Hematopoietic multipotent progenitor cell treated with erythropoietin and hydrocortisone succinate and interleukin-3 and kit ligand, for 8 days (in vitro differentiated cells): ENCODE measurements around the gene CLASP1.
"Not testable (repeated sequence)": the region's sequence is repeated elsewhere in the genome, so short reads cannot be mapped to it uniquely, and the experiment has no call there.

Source experiments
- DNase-seq: peaks from one replicate; pipeline ENCODE4 v3.0.0-alpha.2; 2015

The CLASP1 gene

DNA sequence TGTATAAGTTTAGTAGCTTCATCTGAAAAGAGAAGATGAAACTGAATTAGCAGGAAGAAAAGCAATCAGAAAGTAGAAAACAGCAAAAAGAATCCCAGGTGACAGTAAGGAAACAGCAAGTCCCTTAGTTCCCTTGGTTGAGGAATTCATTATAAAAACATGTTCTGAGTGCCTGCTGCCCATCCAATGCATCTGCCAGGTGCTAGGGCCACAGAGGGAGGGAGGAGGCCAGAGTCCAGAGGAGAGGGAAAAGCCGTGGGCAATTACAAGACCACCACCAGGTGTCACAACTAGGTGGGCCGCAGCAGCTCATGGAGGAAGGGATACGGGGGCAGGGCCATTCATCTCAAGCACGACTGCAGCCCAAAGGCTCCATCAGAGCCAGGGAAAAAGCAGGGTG is 308.3 kb downstream of the CLASP1 start:
- no peak for DNase-seq

DNA sequence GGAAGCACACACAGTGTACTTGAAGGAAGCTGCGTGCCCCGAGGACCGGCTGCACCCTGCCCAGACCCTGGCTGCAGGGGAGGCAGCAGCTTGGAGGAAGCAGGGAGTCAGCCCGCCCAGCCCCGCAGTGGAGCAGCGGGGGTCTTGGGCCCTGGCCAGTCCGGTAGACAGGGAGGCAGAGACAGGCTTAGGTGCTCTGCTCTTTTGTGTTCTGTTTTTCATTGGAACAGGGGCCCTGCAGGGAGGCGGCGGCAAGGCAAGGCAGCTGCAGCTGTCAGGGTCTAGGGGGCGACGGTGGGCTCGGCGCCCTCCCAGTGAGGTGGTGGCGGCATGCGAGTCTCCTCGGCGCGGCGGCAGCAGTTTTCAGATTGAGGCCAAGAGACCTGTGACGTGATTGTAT is 311.0 kb downstream of the CLASP1 start:
- DNase-seq = no peak

DNA sequence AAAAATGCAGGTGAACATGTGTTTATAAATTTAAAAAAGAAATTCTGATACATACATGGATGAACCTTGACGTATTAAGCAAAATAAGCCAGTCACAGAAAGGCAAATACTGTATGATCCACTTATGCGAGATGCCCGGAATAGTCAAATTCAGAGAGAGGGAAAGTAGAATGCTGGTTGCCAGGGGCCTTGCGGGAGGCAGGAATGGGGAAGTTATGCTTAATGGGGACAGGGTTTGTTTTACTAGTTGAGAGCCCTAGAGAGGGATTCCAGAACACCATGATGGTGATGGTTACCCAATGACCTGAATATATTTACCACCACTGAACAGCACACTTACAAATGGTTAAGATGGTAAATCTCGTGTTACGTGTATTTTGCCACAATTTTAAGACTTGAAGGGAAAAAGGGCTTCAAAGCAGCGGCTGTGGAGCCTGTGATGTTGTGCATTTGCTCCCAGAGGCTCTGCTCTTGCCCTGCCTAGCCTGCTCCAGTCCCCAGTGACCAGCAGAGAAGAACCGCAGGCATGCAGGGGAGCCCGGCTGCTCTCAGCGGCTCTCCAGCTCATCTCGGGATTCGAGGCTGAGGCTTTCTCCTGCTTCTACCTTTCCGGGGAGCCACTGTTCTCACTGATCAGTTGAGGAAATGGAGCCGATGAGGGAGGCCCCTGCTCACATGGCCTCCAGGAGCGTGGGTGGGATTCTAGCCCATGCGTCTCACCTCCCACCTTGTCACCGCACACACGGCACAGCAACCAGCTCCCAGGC is 312.6 kb downstream of the CLASP1 start:
- no peak for DNase-seq

DNA sequence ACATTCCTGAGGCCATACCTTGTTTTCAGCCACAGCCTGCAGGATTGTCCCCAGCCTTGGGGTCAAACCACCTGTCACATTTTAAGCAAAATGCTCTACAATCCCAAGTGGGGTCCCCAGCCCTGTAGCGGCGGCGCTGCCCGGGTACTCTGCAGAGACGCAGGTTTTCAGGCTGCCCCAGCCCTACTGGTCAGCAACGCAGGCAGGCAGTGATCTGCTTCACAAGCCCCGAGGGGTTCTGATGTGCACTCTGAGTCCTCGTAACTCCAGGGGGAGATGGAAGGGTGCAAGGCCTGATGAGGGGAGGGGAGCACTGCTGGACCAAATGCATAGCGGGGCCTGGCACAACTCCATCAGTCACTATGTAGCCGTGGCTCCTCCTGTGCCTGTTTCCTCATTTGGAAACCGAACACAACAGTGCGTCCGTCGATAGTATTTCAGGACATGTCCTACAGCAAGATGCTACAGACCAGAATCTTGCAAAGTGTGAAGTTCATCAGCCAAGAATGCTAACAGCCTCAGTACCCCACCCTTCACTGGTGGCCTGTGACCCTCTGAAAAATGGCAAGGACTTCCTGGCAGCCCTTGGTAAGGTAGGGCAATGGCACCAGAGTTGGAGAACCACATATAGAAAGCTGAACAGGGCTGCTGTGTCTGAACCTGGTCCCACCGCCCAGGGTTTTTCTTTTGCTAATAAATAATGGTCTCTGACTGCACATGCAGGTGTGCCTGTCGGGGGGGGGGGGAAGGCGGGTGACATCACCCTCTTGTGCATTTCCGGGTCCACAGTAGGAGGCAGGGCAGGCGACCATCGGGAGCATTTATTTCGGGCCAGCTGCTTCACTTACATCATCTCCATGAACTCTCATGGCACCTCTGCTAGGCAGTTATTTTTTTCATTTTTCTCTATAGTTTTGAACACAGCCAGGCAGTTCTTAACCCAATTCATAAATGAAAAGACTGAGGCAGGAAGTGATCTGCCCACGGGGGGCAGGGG is 313.7 kb downstream of the CLASP1 start:
- no peak for DNase-seq

DNA sequence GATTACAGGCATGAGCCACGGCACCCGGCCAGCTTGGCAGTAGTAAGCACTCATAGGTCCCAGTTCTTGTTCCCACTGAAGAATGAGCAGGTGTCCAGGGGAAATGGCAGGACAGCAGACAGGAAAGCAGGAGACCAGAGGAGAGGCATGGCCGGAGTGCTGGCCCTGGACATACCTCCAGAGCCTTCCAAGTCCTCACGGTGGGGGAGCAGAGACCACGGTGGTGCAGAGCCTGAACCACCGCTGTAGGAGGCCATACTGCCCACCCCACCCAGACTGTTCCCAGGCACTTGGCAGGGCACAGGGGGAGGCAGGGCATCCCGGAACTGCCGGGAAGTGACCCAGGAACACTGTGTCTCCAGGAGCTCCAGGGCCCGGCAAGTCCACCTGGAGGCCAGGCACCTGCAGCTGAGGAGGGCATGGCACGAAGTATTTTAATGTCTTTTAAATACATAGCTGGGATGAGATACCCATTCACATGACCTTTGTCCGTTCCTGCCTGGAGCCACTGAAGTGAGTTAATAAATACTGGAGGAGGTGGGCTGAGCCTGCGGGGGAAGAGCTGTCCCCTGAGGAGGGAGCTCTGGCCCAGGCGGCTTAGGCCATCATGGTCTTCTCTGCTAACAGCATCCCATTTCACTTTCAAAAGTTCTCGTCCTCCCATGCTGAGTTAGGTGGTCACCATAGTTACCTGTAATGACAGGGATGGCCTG is 314.5 kb downstream of the CLASP1 start:
- no peak for DNase-seq

DNA sequence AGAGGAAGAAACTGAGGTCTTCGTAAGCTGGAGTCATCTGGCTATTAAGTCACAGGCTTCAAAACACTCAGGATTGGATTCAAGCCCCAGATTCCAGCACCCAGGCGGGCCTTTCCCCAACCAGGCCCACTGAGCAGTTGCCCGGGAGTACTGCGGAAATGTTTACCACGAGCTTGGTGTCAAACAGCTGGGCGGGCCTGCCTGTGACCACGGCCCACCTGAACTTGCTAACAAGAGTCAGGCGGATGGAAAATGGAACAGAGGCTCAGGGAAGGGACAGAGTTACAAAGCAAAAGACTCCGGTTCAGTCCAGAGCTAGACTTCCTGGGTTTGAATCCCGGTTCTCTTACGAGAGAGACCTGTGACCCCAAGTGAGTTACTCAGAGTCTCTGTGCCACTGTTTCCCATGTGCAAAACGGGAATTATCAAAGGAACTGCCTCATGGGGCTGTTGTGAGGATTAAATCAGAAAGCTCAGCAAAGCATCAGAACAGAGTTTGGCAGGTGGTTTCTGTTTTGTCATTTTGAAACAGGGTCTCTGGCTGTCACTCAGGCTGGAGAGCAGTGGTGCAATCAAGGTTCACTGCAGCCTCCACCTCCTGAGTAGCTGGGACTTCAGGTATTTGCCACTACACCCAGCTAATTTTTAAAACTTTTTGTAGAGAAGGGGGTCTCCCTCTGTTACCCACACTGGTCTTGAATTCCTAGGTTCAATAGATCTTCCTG is 315.3 kb downstream of the CLASP1 start:
- no peak for DNase-seq

DNA sequence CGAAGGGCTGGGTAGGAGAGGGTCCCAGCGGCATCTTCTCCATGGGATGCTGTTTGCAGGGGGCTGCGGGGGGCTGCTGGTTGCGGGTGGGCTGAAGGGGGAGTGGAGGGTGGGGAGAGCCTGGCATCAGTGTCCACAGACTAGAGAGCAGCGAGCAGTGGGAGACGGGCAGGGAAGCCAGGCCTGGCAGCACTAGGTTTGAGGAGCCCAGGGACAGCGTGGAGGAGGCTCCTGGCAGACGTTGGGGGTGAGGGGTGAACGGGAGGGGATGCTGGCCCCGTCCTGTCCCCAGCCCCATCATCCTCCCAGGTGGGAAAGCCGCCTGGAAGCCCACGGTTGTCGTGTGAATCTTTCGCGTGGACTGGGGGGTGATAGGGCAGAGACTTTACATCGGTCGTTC is 316.0 kb downstream of the CLASP1 start:
- no peak for DNase-seq

DNA sequence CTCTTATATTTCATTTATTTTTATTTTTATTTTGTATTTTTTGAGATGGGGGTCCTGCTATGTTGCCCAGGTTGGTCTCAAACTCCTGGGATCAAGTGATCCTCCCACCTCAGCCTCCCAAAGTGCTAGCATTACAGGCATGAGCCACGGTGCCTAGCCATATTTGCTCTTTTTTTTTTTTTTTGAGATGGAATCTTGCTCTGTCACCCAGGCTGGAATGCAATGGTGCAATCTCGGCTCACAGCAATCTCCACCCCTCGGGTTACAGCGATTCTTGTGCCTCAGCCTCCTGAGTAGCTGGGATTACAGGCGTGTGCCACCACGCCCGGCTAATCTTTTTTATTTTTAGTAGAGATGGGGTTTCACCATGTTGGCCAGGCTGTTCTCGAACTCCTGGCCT is 317.9 kb downstream of the CLASP1 start:
- DNase-seq = not testable (repeated sequence)

DNA sequence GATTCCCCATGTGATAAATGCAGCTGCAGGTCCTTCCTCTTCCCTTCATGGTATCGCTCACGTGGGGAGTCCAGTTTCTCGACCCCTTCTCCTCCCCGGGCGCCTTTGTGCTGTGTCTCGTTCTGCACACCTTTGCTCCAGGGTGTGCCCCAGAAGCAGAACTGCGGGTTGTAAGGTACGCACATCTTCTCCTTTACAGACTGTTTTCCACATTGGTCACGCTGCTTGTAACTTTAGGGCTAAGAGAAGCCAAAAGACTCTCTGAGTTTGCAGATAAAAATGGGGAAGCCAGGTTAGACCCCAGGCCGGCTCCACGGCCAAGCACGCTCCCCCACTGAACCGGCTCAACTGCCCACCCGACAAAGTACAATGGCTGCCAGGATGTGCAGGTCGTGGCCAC is 318.3 kb downstream of the CLASP1 start:
- DNase-seq = no peak

DNA sequence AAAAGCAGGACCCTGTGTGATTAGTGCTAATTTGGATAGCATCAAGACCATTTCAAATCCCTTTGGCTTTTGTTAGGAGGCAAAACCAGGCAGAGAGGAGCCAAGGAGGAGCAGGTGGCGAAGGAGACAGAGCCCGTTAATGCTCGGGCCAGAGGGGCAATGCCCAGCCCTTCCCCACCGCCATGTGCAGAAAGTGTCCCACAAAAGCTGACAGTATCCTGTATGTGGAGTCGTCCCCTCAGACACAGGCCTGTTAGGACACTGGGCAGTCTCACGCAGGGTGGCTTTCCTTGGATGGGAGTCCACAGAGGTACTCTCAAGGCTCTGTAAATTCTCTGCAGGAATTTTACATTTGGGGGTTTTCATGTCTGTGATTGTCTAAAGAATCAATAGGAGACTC is 319.5 kb downstream of the CLASP1 start:
- no peak for DNase-seq

DNA sequence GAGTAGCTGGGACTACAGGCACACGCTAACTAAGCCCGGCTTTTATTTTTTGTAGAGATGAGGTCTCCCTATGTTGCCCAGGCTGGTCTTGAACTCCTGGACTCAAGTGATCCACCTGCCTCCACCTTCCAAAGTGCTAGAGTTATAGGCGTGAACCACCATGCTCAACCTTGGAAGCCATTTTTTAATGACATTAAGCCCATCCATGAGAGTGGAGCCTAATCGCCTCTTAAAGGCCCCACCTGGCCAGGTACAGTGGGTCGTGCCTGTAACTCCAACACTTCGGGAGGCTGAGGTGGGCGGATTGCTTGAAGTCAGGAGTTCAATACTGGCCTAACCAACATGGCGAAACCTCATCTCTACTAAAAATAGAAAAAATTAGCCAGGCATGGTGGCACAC is 322.6 kb downstream of the CLASP1 start:
- DNase-seq = no peak

DNA sequence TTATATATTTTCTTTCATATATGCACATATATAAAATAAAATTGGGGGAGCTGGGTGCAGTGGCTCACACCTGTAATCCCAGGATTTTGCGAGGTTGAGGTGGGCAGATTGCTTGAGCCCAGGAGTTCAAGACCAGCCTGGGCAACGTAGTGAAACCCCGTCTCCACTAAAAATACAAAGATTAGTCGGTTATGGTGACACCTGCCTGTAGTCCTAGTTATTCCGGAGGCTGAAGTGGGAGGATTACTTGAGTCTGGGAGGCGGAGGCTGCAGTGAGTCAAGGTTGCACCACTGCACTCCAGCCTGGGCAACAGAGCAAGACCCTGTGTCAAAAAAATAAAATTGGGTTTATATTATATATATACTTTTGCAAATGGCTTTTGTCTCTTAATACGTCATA is 324.7 kb downstream of the CLASP1 start:
- no peak for DNase-seq

DNA sequence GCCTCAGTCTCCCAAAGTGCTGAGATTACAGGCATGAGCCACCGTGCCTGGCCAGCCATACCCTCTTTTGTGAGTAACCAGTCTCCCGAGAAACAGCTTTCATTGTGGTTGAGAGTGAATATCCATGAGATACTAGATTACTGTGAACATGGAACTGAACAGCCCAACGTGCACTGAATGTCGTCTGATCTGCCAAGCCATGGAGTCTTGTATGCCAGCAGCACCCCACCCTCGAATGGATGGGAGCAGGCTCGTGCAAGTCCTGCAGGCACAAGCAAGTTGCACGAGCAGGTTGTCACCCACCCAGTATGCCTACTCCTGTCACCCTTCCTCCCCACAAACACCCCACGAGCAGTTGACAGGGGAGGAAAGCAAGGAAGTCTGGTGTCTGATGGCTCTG is 327.8 kb downstream of the CLASP1 start:
- DNase-seq = no peak

DNA sequence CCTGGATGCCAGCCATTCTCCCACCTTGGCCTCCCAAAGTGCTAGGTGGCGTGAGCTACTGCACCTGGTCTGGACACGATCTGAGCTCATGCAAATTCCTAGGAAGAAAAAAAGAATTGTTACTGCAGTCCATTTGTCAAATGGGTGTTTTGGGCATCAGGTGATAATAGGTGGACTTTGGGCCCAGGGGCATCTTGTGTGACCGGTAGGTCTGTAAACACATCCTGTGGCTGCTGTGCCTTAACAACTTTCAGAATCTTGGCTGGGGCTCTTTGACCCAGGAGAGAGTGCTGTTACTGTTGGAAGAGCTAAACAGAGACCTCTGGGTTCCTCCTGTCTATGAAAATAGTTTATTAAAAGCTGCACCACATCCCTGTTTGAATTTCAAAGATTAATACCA is 329.3 kb downstream of the CLASP1 start:
- no peak for DNase-seq

DNA sequence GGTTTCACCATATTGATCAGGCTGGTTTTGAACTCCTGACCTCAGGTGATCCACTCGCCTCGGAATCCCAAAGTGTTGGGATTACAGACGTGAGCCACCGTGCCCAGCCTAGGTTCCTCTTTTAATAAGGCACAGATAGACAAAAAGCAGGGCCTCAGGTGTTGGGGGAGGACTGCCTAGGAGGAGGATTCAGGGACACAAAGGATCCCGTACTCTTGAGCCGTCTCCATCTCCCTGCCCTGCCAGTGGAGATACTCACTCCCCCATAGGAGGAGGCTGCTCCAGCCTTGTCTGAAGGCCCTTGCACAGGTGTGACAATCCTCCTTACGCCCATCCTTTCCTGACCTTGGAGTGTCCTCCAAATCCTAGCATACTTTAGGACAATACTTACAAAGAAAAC is 332.3 kb downstream of the CLASP1 start:
- DNase-seq = no peak

DNA sequence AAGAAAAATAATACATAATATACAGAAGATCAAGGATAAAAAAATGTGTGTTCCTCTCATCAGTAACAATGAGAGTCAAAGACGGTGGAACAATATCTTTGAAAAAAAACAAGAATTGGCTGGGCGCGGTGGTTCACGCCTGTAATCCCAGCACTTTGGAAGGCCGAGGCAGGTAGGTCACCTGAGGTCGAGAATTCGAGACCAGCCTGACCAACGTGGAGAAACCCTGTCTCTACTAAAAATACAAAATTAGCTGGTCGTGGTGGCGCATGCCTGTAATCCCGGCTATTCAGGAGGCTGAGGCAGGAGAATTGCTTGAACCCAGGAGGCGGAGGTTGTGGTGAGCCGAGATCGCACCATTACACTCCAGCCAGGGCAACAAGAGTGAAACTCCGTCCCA is 335.6 kb downstream of the CLASP1 start:
- not testable (repeated sequence) for DNase-seq

DNA sequence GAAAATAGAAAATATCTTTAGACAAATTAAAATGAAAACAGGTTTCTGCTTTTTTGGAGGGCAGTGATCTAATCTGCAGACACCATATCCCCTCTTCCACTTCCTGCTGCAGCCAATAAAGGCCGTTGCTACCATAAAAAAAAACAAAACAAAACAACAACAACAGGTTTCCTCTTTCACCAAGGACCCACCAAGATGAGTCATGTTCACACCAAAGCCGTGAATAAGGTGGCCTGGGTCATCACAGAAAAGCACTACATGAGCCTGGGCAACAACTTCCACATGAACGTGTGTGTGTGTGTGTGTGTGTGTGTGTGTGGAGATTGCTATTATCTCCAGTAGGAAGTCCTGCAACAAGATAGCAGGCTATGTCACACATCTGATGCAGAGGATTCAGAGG is 339.5 kb downstream of the CLASP1 start:
- no peak for DNase-seq

DNA sequence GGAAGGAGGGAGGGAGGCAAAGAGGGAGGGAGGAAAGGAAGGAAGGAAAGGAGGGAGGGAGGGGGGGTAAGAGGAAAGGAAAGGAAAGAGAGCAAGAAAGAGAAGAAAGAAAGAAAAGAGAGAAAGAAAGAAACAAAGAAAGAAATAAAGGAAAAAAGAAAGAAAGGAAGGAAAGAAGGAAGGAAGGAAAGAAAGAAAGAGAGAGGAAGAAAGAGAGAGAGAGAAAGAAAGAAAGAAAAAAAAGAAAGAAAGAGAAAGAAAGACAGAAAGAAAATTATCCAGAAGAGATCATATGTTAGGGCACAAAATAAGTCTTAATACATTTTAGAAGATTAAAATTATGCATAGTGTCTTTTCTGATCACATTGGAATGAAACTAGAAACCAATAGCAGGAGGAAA is 339.9 kb downstream of the CLASP1 start:
- no peak for DNase-seq

DNA sequence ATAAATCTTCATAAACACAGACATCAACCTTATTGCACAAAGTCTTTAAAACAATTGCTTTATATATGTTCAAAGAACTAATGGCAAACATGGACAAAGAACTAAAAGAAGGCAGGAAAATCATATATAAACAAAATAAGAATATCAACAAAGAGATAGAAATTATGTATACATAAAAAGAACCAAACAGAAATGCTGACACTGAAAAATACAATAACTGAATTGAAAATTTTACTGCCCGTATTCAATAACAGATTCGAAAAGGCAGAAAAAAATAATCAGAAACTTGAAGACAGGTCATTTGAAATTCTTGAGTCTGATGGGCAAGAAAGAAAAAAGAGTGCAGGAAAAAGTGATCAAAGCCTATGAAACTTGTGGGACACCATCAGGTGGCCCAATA is 342.2 kb downstream of the CLASP1 start:
- DNase-seq = no peak

DNA sequence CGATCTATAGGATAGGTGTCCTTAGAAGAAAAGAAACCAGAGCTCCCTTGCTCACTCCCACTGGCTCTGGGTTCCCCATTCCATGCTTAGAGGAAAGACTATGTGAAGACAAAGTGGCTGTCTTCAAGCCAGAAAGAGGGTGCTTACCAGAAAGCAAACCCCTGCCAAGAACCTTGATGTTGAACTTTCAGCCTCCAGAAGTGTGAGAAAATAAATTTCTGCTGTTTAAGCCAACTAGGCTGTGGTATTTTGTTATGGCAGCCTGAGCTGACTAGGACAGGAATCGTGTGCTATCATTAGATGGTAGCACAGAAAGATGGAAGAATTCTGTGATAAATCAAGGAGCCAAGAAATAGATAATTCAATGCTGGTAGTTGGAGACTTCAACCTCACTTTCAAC is 344.3 kb downstream of the CLASP1 start:
- no peak for DNase-seq

DNA sequence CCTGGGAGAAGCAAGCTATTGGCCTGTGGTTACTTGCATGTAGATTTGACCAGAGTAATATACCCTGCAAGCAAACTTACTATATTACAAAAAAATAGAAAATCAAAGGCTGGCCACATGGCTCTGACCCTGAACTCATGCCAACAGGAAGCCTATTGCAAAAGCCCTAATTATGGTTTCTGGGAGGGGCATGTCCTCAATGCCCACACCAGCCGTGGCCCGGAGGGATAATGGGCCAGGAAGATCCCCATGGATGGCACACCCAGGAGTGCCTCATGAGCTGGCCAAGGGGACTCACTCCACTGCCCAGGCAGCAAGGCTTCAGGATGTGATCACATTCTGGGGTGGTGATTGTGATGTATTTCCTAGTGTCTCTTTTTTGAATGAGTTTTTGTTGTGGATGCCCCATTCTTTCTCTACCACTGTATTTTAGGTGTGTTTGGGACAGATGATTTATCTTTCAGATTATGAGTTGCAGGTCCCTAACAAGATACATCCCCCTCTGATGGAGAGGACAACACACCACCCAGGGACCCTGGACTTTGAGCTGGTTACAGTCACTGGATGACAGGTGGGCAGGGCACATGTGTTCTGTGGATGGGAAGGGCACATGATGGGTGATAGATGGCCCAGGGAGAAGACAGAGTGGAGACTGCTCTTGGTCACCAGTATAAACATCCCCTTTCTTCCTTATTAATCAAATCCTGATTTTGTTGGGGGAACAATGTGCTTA is 345.6 kb downstream of the CLASP1 start:
- no peak for DNase-seq

DNA sequence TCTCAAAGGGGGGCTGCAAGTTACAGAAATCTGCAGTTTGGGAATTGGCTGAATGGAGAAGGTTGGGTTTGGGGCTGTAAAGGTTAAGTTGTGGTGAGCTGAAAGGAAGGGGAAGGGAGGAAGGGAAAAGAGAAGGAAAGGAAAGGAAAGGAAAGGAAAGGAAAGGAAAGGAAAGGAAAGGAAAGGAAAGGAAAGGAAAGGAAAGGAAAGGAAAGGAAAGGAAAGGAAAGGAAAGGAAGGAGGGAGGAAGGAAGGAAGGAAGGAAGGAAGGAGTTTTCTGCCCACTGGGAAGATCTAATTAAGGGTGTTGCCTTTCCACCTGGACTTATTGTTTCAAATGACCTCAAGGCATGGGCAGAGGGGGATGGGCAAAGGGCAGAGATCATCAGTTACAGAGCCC is 348.1 kb downstream of the CLASP1 start:
- not testable (repeated sequence) for DNase-seq
